Mammary epithelial cell (primary cell): Measurements from ENCODE around the gene OSBPL7.

Source experiments
- CTCF ChIP-seq, 2 donors: IDR thresholded peaks in 1 of 2; conservative IDR thresholded peaks in 1 of 2; 2 replicates each; pipeline ENCODE4 v1.5.1; 2011 to 2012; ENCODE audit warnings: inconsistent platforms in 2 of 2, low read length in 2 of 2, mild to moderate bottlenecking in 2 of 2, control low read depth in 1 of 2, low read depth in 1 of 2; ENCODE audit not compliant: insufficient read depth in 1 of 2; ENCODE audit errors: extremely low read depth in 1 of 2
- EZH2 ChIP-seq: IDR thresholded peaks from 2 replicates; pipeline ENCODE4 v1.6.1; 2012; ENCODE audit warnings: low read length, inconsistent platforms, borderline replicate concordance

GRCh38 chr17:47806913-47807255 is 14.7 kb downstream of the OSBPL7 start:
- TF ChIP-seq CTCF (conservative IDR thresholded peaks at IDR 0.05 in 1 of 2, IDR thresholded peaks at IDR 0.05 in 1 of 2; ENCODE audit: extremely low read depth in 1 of 2, insufficient read depth in 1 of 2, low read depth in 1 of 2, low read length in 2 of 2) (no peak), EZH2 (no peak)
